Loucy (cell line): ENCODE measurements around the gene CTNNB1.

ENCODE experiments used
- EZH2phosphoT487 ChIP-seq: fragments of 200-600 bp; IDR thresholded peaks from 2 replicates; pipeline ENCODE4 v1.6.1; 2018; ENCODE audit warnings: antibody characterized with exemption, mild to moderate bottlenecking, moderate library complexity, borderline replicate concordance
- TF ChIP-seq, protein P1 (sequence below): fragments of 200-600 bp; sonication (generic); conservative IDR thresholded peaks from 2 replicates; pipeline ENCODE4 v1.5.1; 2014; ENCODE audit warnings: mild to moderate bottlenecking, antibody characterized with exemption, low read length

DNA sequence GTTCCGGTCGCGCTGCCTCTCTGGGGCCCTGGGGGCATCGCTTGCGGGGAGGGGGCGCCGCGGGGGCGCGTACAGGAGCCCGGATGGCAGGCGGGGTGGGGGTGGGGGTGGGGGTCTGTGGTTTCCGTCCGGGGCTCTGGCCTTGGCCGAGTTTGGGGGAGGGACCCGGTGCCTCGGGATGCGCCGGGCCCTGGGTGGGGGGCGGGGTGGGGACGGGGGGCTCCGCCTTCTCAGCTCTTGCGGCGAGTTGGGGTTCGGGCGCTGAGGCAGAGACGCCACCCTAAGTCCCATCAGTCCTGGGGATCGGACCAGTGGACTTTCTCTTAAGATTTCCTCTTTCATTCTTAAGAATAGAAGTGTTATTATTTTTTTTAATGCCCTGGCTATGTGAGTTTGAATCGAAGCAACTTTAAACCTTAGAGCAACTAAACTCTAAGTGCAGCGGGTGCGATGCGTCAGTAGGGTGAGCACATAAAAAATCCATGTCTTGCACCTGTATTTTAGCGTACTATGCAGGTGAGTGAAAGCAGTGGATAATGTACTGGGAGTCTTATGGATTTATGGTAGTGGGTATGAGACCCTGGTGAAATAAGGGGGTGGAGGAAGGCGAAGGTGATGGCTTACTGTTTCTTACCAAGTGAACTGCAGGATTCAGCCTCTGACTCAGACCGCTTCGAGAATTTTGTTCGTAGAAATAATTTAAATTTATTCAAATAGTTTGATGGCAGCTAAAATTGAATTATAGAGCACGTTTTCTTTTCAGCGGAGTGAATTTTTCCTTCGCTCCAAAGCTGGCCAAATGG lies 762 bp downstream of the CTNNB1 start:
- TF ChIP-seq, protein P1, sequence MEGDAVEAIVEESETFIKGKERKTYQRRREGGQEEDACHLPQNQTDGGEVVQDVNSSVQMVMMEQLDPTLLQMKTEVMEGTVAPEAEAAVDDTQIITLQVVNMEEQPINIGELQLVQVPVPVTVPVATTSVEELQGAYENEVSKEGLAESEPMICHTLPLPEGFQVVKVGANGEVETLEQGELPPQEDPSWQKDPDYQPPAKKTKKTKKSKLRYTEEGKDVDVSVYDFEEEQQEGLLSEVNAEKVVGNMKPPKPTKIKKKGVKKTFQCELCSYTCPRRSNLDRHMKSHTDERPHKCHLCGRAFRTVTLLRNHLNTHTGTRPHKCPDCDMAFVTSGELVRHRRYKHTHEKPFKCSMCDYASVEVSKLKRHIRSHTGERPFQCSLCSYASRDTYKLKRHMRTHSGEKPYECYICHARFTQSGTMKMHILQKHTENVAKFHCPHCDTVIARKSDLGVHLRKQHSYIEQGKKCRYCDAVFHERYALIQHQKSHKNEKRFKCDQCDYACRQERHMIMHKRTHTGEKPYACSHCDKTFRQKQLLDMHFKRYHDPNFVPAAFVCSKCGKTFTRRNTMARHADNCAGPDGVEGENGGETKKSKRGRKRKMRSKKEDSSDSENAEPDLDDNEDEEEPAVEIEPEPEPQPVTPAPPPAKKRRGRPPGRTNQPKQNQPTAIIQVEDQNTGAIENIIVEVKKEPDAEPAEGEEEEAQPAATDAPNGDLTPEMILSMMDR: no peak
- TF ChIP-seq EZH2phosphoT487: no peak
